MM.1S (cell line): ENCODE results near the gene CPSF3.
"Not testable (repeated sequence)": the region's sequence is repeated elsewhere in the genome, so short reads cannot be mapped to it uniquely, and the experiment has no call there.

ENCODE experiments used
- DNase-seq: peaks from one replicate; pipeline ENCODE4 v3.0.0-alpha.2; 2015
- H2AFZ ChIP-seq: fragments of 300-600 bp; sonication (generic); 2 replicates; pipeline ENCODE4 v1.6.0; 2016; ENCODE audit warnings: antibody characterized with exemption, low read length
- H3F3A ChIP-seq: fragments of 300-600 bp; sonication (generic); 2 replicates; pipeline ENCODE4 v1.6.1; 2016; ENCODE audit warnings: mild to moderate bottlenecking, antibody characterized with exemption, low read length, moderate library complexity, mixed read lengths; ENCODE audit not compliant: insufficient read depth
- H3K27ac ChIP-seq: fragments of 300-600 bp; sonication (generic); 2 replicates; pipeline ENCODE4 v1.5.1; 2016; ENCODE audit warnings: mild to moderate bottlenecking, low read length
- H3K27me3 ChIP-seq: fragments of 300-600 bp; sonication (generic); replicated peaks from 2 replicates; pipeline ENCODE4 v1.6.0; 2016; ENCODE audit warnings: low read length; ENCODE audit not compliant: insufficient read depth
- H3K36me3 ChIP-seq: fragments of 300-600 bp; sonication (generic); replicated peaks from 2 replicates; pipeline ENCODE4 v1.6.1; 2016; ENCODE audit warnings: mild to moderate bottlenecking, low read length, mixed read lengths; ENCODE audit not compliant: insufficient read depth
- H3K4me1 ChIP-seq: fragments of 300-600 bp; sonication (generic); 2 replicates; pipeline ENCODE4 v1.6.1; 2016; ENCODE audit warnings: low read length, mixed read lengths
- H3K4me2 ChIP-seq: fragments of 300-600 bp; sonication (generic); 2 replicates; pipeline ENCODE4 v1.6.0; 2016; ENCODE audit warnings: low read depth, low read length
- H3K4me3 ChIP-seq: fragments of 300-600 bp; sonication (generic); 2 replicates; pipeline ENCODE4 v1.5.1; 2016; ENCODE audit warnings: low read length, mixed read lengths
- H3K79me2 ChIP-seq: fragments of 300-600 bp; sonication (generic); 2 replicates; pipeline ENCODE4 v1.6.1; 2016; ENCODE audit warnings: mixed run types, low read length, mixed read lengths
- H3K9ac ChIP-seq: fragments of 300-600 bp; sonication (generic); 2 replicates; pipeline ENCODE4 v1.6.1; 2016; ENCODE audit warnings: low read length, mixed read lengths
- H3K9me2 ChIP-seq: fragments of 300-600 bp; sonication (generic); replicated peaks from 2 replicates; pipeline ENCODE4 v1.6.1; 2016; ENCODE audit warnings: mild to moderate bottlenecking, low read length, mixed read lengths; ENCODE audit not compliant: insufficient read depth
- H3K9me3 ChIP-seq: fragments of 300-600 bp; sonication (generic); replicated peaks from 2 replicates; pipeline ENCODE4 v1.6.1; 2016; ENCODE audit warnings: mild to moderate bottlenecking, low read length, mixed read lengths; ENCODE audit not compliant: insufficient read depth
- H4K20me1 ChIP-seq: fragments of 300-600 bp; sonication (generic); 2 replicates; pipeline ENCODE4 v1.6.1; 2016; ENCODE audit warnings: mild to moderate bottlenecking, low read length, moderate library complexity, mixed read lengths; ENCODE audit not compliant: insufficient read depth
- CTCF ChIP-seq: fragments of 300-600 bp; sonication (generic); IDR thresholded peaks from 2 replicates; pipeline ENCODE4 v1.5.1; 2016; ENCODE audit warnings: antibody characterized with exemption, low read length, mixed read lengths
- EZH2 ChIP-seq: fragments of 300-600 bp; sonication (generic); optimal IDR thresholded peaks from 2 replicates; pipeline ENCODE3; 2017; ENCODE audit warnings: low read depth, mild to moderate bottlenecking, antibody characterized with exemption, low read length, mixed read lengths
- EZH2phosphoT487 ChIP-seq: fragments of 300-600 bp; sonication (generic); IDR thresholded peaks from 2 replicates; pipeline ENCODE4 v1.6.1; 2018; ENCODE audit warnings: antibody characterized with exemption, low read length

The CPSF3 gene

GRCh38 chr2:9508931-9509330 is 85.5 kb downstream of the CPSF3 start:
- no peaks in the 10 kb centered on the region for H3K27me3 ChIP-seq
- no peak for TF ChIP-seq EZH2phosphoT487
- TF ChIP-seq CTCF, result no peak
- TF ChIP-seq EZH2, result no peak
- H3K4me2 ChIP-seq, result no peak overlapping the region
- H3K9ac ChIP-seq, result no peak overlapping the region
- no peak for DNase-seq
- no peaks in the 10 kb centered on the region for H3K4me1 ChIP-seq
- H3K4me3 ChIP-seq, result no peak overlapping the region
- H3K9me3 ChIP-seq, result no peaks in the 10 kb centered on the region
- H3K36me3 ChIP-seq, result no peaks in the 10 kb centered on the region
- no peaks in the 10 kb centered on the region for H3K9me2 ChIP-seq
- H3K27ac ChIP-seq, result no peak overlapping the region
- H3F3A ChIP-seq, result no peaks in the 10 kb centered on the region
- H4K20me1 ChIP-seq, result no peaks in the 10 kb centered on the region
- H3K79me2 ChIP-seq, result no peaks in the 10 kb centered on the region
- no peak overlapping the region for H2AFZ ChIP-seq

GRCh38 chr2:9513946-9514345 is 90.5 kb downstream of the CPSF3 start:
- H3K27ac ChIP-seq, H3K9me2 ChIP-seq, H3K4me1 ChIP-seq, H3K36me3 ChIP-seq, H3K4me3 ChIP-seq, H3K27me3 ChIP-seq, H3K4me2 ChIP-seq, H4K20me1 ChIP-seq, H3K9me3 ChIP-seq, H3K9ac ChIP-seq, H3K79me2 ChIP-seq, H2AFZ ChIP-seq, H3F3A ChIP-seq, DNase-seq: not testable (repeated sequence)

GRCh38 chr2:9517118-9517782 is 93.8 kb downstream of the CPSF3 start:
- H2AFZ ChIP-seq, result no peak overlapping the region
- H3F3A ChIP-seq, result no peaks in the 10 kb centered on the region
- H3K4me2 ChIP-seq, result no peak overlapping the region
- no peak overlapping the region for H3K9ac ChIP-seq
- H3K9me2 ChIP-seq, result no peaks in the 10 kb centered on the region
- H3K9me3 ChIP-seq, result no peaks in the 10 kb centered on the region
- no peaks in the 10 kb centered on the region for H4K20me1 ChIP-seq
- H3K4me1 ChIP-seq, result no peaks in the 10 kb centered on the region
- H3K79me2 ChIP-seq, result no peaks in the 10 kb centered on the region
- no peaks in the 10 kb centered on the region for H3K27me3 ChIP-seq
- no peak overlapping the region for H3K27ac ChIP-seq
- TF ChIP-seq EZH2, result no peak
- TF ChIP-seq CTCF, result no peak
- TF ChIP-seq EZH2phosphoT487, result no peak
- H3K36me3 ChIP-seq, result peaks cover 4% of the 10 kb centered on the region; the same call in 1 of the 2 replicates
- no peak overlapping the region for H3K4me3 ChIP-seq
- no peak for DNase-seq

- no peaks in the 10 kb centered on the region for H3K27me3 ChIP-seq
- H4K20me1 ChIP-seq, result no peaks in the 10 kb centered on the region
- no peak overlapping the region for H3K27ac ChIP-seq
- no peak overlapping the region for H3K4me2 ChIP-seq
- no peaks in the 10 kb centered on the region for H3K9me3 ChIP-seq
- no peak for DNase-seq
- H2AFZ ChIP-seq, result no peak overlapping the region
- H3K4me1 ChIP-seq, result no peaks in the 10 kb centered on the region
- H3K9ac ChIP-seq, result no peak overlapping the region
- TF ChIP-seq EZH2 (no peak), EZH2phosphoT487 (no peak), CTCF (no peak)
- H3K9me2 ChIP-seq, result no peaks in the 10 kb centered on the region
- H3K79me2 ChIP-seq, result no peaks in the 10 kb centered on the region
- peaks cover 4% of the 10 kb centered on the region; the same call in 1 of the 2 replicates for H3K36me3 ChIP-seq
- H3F3A ChIP-seq, result no peaks in the 10 kb centered on the region
- no peak overlapping the region for H3K4me3 ChIP-seq
Measured at GRCh38 chr2:9518163-9518562, 94.7 kb downstream of the CPSF3 start.
